ENCODE results near the gene CNIH3. TPM values are rescaled to one million over a fixed set of nuclear protein-coding genes. Genes with fewer than 3 reads are reported as not detected.

The CNIH3 gene
- total RNA-seq, 1 donor from 2014 or later: 4.2 TPM

DNA sequence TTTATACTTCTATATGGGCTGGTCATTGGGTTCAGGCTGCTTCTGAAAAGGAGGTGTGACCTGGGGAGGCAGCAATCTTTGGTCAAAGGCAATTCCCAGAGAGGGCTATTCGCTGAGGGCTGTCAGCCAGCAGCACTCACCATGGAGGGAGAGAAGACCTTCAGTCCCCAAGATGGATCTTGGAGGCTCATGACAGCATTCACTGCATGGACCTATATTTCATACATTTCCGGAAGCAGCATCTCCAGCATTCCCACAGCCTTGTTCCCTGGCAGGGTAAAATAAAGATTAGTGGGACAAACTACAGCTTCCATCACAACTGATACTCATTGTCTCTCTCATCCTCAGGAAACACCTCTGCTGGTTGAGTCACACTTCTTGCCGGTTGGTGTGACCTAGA, 146.6 kb downstream of the CNIH3 start:
- H3K27me3 Mint-ChIP-seq (ENCODE audit: unreplicated experiment): no peaks in the 10 kb centered on the region
- peaks cover 11% of the 10 kb centered on the region for H3K9me3 Mint-ChIP-seq (ENCODE audit: unreplicated experiment)
- H3K27ac Mint-ChIP-seq (ENCODE audit: unreplicated experiment): no peak overlapping the region
- DNase-seq (ENCODE audit: extremely low spot score, unreplicated experiment): peak; percentile 53
- TF ChIP-seq, protein P1, sequence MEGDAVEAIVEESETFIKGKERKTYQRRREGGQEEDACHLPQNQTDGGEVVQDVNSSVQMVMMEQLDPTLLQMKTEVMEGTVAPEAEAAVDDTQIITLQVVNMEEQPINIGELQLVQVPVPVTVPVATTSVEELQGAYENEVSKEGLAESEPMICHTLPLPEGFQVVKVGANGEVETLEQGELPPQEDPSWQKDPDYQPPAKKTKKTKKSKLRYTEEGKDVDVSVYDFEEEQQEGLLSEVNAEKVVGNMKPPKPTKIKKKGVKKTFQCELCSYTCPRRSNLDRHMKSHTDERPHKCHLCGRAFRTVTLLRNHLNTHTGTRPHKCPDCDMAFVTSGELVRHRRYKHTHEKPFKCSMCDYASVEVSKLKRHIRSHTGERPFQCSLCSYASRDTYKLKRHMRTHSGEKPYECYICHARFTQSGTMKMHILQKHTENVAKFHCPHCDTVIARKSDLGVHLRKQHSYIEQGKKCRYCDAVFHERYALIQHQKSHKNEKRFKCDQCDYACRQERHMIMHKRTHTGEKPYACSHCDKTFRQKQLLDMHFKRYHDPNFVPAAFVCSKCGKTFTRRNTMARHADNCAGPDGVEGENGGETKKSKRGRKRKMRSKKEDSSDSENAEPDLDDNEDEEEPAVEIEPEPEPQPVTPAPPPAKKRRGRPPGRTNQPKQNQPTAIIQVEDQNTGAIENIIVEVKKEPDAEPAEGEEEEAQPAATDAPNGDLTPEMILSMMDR (IDR thresholded peaks at IDR 0.05): no peak
- no peak overlapping the region for H3K4me3 Mint-ChIP-seq (ENCODE audit: unreplicated experiment)
- H3K4me1 Mint-ChIP-seq (ENCODE audit: unreplicated experiment): no peaks in the 10 kb centered on the region
- no peaks in the 10 kb centered on the region for H3K36me3 Mint-ChIP-seq (ENCODE audit: unreplicated experiment)

DNA sequence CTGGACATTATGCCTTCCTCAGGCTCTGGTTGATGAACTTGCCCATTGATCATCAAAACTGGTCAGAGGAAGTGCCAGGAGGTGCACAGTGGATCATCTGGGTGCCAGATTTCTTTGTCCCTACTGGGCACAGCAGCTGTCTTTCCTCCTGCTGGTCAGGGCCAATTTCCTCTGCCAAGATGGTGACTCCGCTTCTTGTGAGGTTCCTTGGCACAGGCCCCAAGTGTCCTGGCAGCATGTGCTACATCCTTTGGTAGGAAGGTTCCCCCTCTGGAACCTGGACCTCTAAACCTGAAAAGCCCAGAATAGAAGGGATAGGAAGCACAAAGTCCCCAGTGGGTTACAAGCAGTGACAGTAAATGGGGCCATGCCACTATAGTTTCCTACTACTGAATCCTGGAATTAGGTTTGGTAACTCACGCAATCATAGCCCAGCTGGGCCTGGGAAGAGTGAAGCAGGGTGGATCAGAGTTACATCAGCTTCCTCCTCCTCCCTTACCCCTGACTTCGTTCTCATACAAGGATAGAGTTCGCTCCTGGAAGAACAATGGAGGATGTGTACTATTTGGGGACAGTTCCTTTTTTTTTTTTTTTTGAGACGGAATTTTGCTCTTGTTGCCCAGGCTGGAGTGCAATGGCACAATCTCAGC, 147.1 kb downstream of the CNIH3 start:
- Mint-ChIP-seq H3K27ac (ENCODE audit: unreplicated experiment) (no peak overlapping the region), H3K9me3 (ENCODE audit: unreplicated experiment) (peaks cover 11% of the 10 kb centered on the region), H3K36me3 (ENCODE audit: unreplicated experiment) (no peaks in the 10 kb centered on the region), H3K27me3 (ENCODE audit: unreplicated experiment) (no peaks in the 10 kb centered on the region), H3K4me1 (ENCODE audit: unreplicated experiment) (no peaks in the 10 kb centered on the region), H3K4me3 (ENCODE audit: unreplicated experiment) (no peak overlapping the region)
- peak; percentile 63 for DNase-seq (ENCODE audit: extremely low spot score, unreplicated experiment)
- TF ChIP-seq, protein P1 (IDR thresholded peaks at IDR 0.05): no peak

DNA sequence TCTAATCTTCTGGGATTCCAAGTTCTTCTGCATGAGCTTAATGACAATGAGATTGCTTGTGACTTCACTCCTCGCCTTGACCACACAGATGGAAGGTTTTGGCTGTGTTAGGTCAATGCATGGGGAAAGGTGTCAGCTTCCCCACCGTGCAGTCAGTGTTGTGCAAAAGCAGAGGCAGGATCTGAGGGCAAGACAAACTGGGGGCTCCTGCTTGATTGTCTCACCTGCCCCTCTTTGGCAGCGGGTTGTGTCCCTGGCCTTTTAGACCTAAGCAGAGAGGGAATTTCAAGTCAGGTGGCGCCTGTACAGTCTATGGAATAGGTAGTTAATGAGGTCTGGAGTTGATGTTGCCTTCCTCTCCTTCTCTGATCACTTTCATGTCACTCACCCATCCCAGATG, 150.1 kb downstream of the CNIH3 start:
- Mint-ChIP-seq H3K27ac (ENCODE audit: unreplicated experiment) (no peak overlapping the region), H3K4me3 (ENCODE audit: unreplicated experiment) (no peak overlapping the region), H3K36me3 (ENCODE audit: unreplicated experiment) (no peaks in the 10 kb centered on the region), H3K4me1 (ENCODE audit: unreplicated experiment) (no peaks in the 10 kb centered on the region), H3K9me3 (ENCODE audit: unreplicated experiment) (no peaks in the 10 kb centered on the region), H3K27me3 (ENCODE audit: unreplicated experiment) (no peaks in the 10 kb centered on the region)
- DNase-seq (ENCODE audit: extremely low spot score, unreplicated experiment): peak; percentile 38
- TF ChIP-seq, protein P1 (IDR thresholded peaks at IDR 0.05): no peak

DNA sequence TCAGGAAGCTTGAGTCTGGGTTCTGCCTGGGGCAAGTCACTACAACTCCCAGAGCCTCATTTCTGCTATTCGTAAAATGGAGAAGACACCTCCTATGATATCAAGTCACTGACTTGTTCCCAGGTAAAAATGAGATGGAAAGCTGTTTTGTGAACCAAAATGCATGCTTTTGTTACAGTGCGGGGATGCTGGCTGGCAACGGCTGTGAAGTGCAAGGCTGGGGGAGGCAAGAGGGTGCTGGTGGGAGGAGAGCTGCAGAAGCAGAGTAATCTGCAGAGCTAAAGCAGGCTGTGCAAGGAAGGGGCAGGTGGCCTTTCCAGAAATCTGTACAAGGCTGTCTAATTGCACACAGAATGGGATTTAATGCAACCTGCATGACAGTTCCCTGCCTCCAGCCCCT, 150.9 kb downstream of the CNIH3 start:
- Mint-ChIP-seq H3K36me3 (ENCODE audit: unreplicated experiment) (no peaks in the 10 kb centered on the region), H3K27me3 (ENCODE audit: unreplicated experiment) (no peaks in the 10 kb centered on the region), H3K4me3 (ENCODE audit: unreplicated experiment) (no peak overlapping the region), H3K4me1 (ENCODE audit: unreplicated experiment) (no peaks in the 10 kb centered on the region), H3K27ac (ENCODE audit: unreplicated experiment) (no peak overlapping the region), H3K9me3 (ENCODE audit: unreplicated experiment) (no peaks in the 10 kb centered on the region)
- peak; percentile 64 for DNase-seq (ENCODE audit: extremely low spot score, unreplicated experiment)
- TF ChIP-seq, protein P1 (IDR thresholded peaks at IDR 0.05): no peak

DNA sequence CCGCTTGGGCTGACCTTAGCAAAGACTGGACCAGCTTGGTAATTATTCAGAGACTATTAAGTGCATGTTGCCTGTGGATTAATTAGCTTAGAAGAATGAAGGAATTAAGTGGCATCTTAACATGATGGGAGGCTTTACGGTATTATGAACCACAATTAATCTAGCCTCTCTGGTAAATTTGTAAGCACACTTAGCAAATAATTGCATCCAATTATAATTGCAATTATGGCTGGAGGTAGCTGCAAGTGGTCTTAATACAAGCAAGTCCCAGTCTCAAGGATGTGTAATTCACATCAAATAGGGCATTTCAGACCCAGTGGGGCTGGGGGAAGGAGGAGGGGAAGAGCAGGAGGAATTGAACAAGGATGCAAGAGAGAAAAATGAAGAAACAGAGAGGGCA, 151.6 kb downstream of the CNIH3 start:
- Mint-ChIP-seq H3K4me1 (ENCODE audit: unreplicated experiment) (no peaks in the 10 kb centered on the region), H3K4me3 (ENCODE audit: unreplicated experiment) (no peak overlapping the region), H3K27ac (ENCODE audit: unreplicated experiment) (no peak overlapping the region), H3K36me3 (ENCODE audit: unreplicated experiment) (no peaks in the 10 kb centered on the region), H3K9me3 (ENCODE audit: unreplicated experiment) (no peaks in the 10 kb centered on the region), H3K27me3 (ENCODE audit: unreplicated experiment) (no peaks in the 10 kb centered on the region)
- no peak for DNase-seq (ENCODE audit: extremely low spot score, unreplicated experiment)
- TF ChIP-seq, protein P1 (IDR thresholded peaks at IDR 0.05): no peak

All from osteocyte (in vitro differentiated cells).